ENCODE results near the gene UPK3A.

- TF ChIP-seq, protein P1, sequence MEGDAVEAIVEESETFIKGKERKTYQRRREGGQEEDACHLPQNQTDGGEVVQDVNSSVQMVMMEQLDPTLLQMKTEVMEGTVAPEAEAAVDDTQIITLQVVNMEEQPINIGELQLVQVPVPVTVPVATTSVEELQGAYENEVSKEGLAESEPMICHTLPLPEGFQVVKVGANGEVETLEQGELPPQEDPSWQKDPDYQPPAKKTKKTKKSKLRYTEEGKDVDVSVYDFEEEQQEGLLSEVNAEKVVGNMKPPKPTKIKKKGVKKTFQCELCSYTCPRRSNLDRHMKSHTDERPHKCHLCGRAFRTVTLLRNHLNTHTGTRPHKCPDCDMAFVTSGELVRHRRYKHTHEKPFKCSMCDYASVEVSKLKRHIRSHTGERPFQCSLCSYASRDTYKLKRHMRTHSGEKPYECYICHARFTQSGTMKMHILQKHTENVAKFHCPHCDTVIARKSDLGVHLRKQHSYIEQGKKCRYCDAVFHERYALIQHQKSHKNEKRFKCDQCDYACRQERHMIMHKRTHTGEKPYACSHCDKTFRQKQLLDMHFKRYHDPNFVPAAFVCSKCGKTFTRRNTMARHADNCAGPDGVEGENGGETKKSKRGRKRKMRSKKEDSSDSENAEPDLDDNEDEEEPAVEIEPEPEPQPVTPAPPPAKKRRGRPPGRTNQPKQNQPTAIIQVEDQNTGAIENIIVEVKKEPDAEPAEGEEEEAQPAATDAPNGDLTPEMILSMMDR (IDR thresholded peaks at IDR 0.05) = no peak
- no peak for TF ChIP-seq POLR2A (IDR thresholded peaks at IDR 0.05)
Observed at GRCh38 chr22:45316796-45317526, 32.2 kb downstream of the UPK3A start.
